Posterior vena cava (tissue), 2 donors: ENCODE results near the gene RS1. TPM values are rescaled to one million over a fixed set of nuclear protein-coding genes. Genes with fewer than 3 reads are reported as not detected.

Experiments
- DNase-seq: peaks from one replicate; pipeline ENCODE4 v3.0.0-alpha.2; 2020; ENCODE audit warnings: low spot score
- intact Hi-C, 2 donors: fragments of 100-400 bp; cut with DNase I; formaldehyde crosslinking; loops; one replicate each; pipeline versions ENCODE4 v1.14.1 to v1.14.2; 2022 to 2023
- long read RNA-seq, 2 donors: library from polyadenylated mRNA; unstranded; transcript quantifications; one replicate each; pipeline ENCODE4 v2.0.0, GENCODE V29; 2020 to 2021
- total RNA-seq, 2 donors: library from RNA; stranded (reverse); fragmentation: NEBNext Ultra II Directional; extraction: Animal tissue kit (Norgen Biotek cat#: 25700); gene quantifications; one replicate each; pipeline ENCODE4 v1.2.1, GENCODE V29; 2021
- donor health status: DM: yes; HTN: yes; CAD: no.
- donor health status: DM: yes; HTN: yes; CAD: no.

The RS1 gene
- total RNA-seq, result not detected
- long read RNA-seq, donor 1, result 0 reads
- long read RNA-seq, donor 2, result 0 reads

- intact Hi-C loops, result loop anchor here in 1 of 2 donors (10.0 kb wide), 1 partner anchor 223 kb away; no protein-coding TSS in a partner anchor
- DNase-seq, result no peak
Observed at GRCh38 chrX:18672008-18672407, at the start of gene RS1. Gene RS1, minus strand, starts transcription at chrX:18672108. Its CDS starts 40 bp downstream, at chrX:18672068.

GRCh38 chrX:18719852-18720251, 47.9 kb upstream of the RS1 start:
- intact Hi-C loops, result no loop called here
- no peak for DNase-seq

- intact Hi-C loops, result no loop called here
- no peak for DNase-seq
Observed at GRCh38 chrX:18714910-18715309, 43.0 kb upstream of the RS1 start.

- intact Hi-C loops, result no loop called here
Observed at GRCh38 chrX:18709833-18710232, 37.9 kb upstream of the RS1 start.

GRCh38 chrX:18707426-18708049, 35.6 kb upstream of the RS1 start, which contains the start of gene PPEF1:
Gene PPEF1, plus strand, starts transcription at chrX:18707645. Its CDS starts 136 bp downstream, at chrX:18707781.
- no peak for DNase-seq
- intact Hi-C loops, result no loop called here

More at GRCh38 chrX:18709833-18710232, 37.9 kb upstream of the RS1 start:
- no peak for DNase-seq

GRCh38 chrX:18702362-18703195, 30.7 kb upstream of the RS1 start:
- intact Hi-C loops, result loop anchor here in 1 of 2 donors (5.0 kb wide), 1 partner anchor 950 kb away; no protein-coding TSS in a partner anchor
- no peak for DNase-seq

GRCh38 chrX:18701621-18702361, 29.9 kb upstream of the RS1 start:
- DNase-seq, result no peak
- intact Hi-C loops, result loop anchor here in 1 of 2 donors (5.0 kb wide), 1 partner anchor 951 kb away; no protein-coding TSS in a partner anchor

GRCh38 chrX:18698737-18699650, 27.1 kb upstream of the RS1 start:
- intact Hi-C loops, result no loop called here
- DNase-seq, result no peak

- no peak for DNase-seq
- intact Hi-C loops, result no loop called here
Observed at GRCh38 chrX:18696653-18697052, 24.7 kb upstream of the RS1 start.

- intact Hi-C loops, result no loop called here
- DNase-seq, result no peak
Observed at GRCh38 chrX:18692541-18692940, 20.6 kb upstream of the RS1 start.

- intact Hi-C loops, result no loop called here
- no peak for DNase-seq
Observed at GRCh38 chrX:18691431-18691830, 19.5 kb upstream of the RS1 start.

GRCh38 chrX:18687856-18688495, 16.1 kb upstream of the RS1 start:
- intact Hi-C loops, result loop anchor here in 1 of 2 donors (10.0 kb wide), 1 partner anchor 177 kb away; no protein-coding TSS in a partner anchor
- no peak for DNase-seq

- DNase-seq, result no peak
- intact Hi-C loops, result loop anchor here in 1 of 2 donors (10.0 kb wide), 1 partner anchor 182 kb away; no protein-coding TSS in a partner anchor
Observed at GRCh38 chrX:18682979-18683387, 11.1 kb upstream of the RS1 start.

GRCh38 chrX:18681996-18682395, 10.1 kb upstream of the RS1 start:
- DNase-seq, result no peak
- intact Hi-C loops, result loop anchor here in 1 of 2 donors (10.0 kb wide), 1 partner anchor 183 kb away; no protein-coding TSS in a partner anchor

GRCh38 chrX:18677161-18677869, 5.4 kb upstream of the RS1 start:
- no peak for DNase-seq
- intact Hi-C loops, result loop anchor here in 1 of 2 donors (10.0 kb wide), 1 partner anchor 217 kb away; no protein-coding TSS in a partner anchor

GRCh38 chrX:18676470-18676869, 4.6 kb upstream of the RS1 start:
- DNase-seq, result no peak

GRCh38 chrX:18676050-18676449, 4.1 kb upstream of the RS1 start:
- intact Hi-C loops, result loop anchor here in 1 of 2 donors (10.0 kb wide), 1 partner anchor 219 kb away; no protein-coding TSS in a partner anchor
- no peak for DNase-seq

More at GRCh38 chrX:18676470-18676869, 4.6 kb upstream of the RS1 start:
- intact Hi-C loops, result loop anchor here in 1 of 2 donors (10.0 kb wide), 1 partner anchor 218 kb away; no protein-coding TSS in a partner anchor
